NCI-H526 (cell line): ENCODE data around the gene CDK5.
"Not testable (repeated sequence)": the region's sequence is repeated elsewhere in the genome, so short reads cannot be mapped to it uniquely, and the experiment has no call there.

Experiments used
- DNase-seq, 2 experiments: peaks; one replicate each; lab custom pipeline; 2025; lab: John Stamatoyannopoulos, UW

Gene CDK5

GRCh38 chr7:151013733-151014497, 43.8 kb downstream of the CDK5 start:
- DNase-seq = peak; percentile 83 to 96

GRCh38 chr7:151013356-151013732, 44.4 kb downstream of the CDK5 start:
- DNase-seq = peak in 1 of 2 experiments; percentile 78

- DNase-seq = peak; percentile 52 to 88
Observed at GRCh38 chr7:151012911-151013347, 44.8 kb downstream of the CDK5 start.

- DNase-seq = no peak
Observed at GRCh38 chr7:151012031-151012692, 45.5 kb downstream of the CDK5 start.

DNA sequence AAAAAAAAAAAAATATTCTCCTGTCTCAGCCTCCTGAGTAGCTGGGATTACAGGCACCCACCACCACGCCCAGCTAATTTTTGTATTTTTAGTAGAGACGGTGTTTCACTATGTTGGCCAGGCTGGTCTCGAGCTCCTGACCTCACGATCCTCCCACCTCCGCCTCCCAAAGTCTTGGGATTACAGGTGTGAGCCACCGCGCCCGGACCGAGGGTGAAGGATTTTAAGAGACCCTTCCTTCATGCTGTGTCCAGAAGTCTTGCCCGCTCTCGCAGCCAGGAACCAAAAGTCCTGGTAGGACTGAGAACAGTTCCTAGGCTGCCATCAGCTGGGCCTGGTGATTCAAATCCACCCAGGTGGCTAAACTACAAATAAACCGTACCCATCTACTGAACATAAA, 46.1 kb downstream of the CDK5 start:
- DNase-seq = not testable (repeated sequence)

DNA sequence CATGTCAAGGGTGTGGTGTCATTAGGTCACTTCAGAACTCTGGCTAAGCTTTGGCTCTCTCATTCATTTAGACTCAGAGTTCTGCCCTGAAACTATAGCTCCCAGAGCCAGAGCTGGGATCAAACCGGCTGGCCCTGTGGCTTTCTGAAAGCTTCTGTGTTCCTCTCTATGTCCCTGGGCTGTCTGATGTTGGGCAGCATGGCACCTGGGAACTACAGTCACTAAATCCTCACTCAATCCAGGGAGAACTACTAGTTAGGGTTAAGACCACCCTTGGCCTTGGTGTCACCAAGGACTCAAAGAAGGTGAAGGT, 46.6 kb downstream of the CDK5 start:
- DNase-seq = no peak

DNA sequence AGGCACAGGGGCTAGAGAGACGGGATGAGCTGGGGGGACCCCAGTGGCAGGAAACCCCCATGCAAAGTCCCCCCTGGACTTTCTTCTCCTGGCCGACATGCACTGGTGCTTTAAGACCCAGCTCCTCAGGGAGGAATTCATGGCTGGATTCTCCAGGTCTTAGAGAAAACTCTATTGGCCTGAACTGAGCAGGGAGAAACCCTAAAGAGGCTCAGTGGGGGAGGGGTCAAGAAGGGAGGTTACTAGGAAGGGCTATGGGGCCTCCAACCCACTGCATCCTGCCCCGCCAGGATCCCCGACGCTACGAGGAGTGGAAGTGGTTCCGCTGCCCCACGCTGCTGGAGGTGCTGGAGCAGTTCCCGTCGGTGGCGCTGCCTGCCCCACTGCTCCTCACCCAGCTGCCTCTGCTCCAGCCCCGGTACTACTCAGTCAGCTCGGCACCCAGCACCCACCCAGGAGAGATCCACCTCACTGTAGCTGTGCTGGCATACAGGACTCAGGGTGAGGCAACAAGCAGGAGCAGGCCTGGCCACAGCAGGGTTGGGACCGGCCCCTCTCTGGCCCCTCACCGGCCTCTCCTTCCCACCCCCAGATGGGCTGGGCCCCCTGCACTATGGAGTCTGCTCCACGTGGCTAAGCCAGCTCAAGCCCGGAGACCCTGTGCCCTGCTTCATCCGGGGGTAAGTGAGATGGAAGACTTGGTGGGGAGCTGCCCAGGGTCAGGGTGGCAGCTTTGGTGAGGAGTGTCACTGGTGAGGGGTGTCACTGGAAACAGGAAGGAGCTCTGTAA, 47.2 kb downstream of the CDK5 start:
- DNase-seq = peak in 1 of 2 experiments; percentile 30

- no peak for DNase-seq
Observed at GRCh38 chr7:151010037-151010306, 47.7 kb downstream of the CDK5 start.

DNA sequence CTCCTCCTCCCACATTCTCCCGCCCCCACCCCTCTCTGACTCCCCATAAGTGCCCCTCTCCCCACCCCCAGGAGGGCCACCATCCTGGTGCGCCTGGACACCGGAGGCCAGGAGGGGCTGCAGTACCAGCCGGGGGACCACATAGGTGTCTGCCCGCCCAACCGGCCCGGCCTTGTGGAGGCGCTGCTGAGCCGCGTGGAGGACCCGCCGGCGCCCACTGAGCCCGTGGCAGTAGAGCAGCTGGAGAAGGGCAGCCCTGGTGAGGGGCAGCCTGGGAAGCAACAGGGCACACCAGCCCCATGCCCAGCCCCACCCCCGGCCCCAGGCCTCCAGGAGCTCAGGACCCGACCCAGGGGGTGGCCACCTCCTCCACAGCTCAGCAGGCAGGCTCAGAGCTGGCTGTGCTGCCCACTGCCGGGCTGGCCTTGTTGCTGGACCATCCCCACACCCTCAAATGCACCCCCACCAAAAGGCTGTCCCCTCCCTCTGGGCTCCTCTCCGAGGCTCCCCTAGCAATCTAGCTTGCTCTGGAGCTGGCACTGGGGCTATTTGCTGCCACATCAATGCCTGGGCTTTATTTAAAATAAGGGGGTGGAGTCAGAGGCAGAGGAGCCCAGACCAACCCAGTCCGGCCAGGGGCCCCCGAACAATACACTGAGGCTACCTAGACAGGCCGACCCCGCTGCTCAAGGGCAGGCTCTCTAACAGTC, 48.2 kb downstream of the CDK5 start:
- no peak for DNase-seq

DNA sequence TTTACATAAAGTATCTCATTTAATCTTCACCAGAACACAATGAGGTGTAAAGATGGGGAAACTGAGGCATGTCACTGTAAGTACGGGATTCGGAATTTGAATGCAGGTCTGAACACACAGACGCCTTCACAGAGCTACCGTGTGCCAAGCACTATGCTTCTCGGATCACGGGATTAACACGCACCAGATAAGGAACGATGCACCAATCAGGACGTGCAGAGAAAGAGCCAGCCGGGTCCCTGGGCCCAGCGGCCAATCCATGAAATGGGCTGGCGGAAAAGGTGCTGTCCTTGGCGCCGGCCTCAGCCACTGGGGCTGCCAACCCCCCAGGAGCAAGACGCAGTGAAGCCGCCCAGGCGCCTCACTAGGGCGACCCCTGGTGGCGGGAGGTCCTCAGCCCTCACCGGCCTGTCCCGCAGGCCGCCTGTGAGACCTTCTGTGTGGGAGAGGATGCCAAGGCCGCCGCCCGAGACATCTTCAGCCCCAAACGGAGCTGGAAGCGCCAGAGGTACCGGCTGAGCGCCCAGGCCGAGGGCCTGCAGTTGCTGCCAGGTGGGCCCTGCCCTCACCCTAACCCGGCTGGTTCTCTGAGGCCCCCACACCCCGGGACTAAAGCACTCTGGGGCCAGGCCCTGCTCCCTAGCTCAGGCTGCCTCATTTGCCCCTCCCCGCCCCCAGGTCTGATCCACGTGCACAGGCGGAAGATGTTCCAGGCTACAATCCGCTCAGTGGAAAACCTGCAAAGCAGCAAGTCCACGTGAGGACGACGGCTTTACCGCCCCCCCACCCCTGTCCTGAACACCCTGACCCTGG, 49.0 kb downstream of the CDK5 start:
- DNase-seq = no peak

- DNase-seq = no peak
Observed at GRCh38 chr7:151008143-151008510, 49.6 kb downstream of the CDK5 start.

DNA sequence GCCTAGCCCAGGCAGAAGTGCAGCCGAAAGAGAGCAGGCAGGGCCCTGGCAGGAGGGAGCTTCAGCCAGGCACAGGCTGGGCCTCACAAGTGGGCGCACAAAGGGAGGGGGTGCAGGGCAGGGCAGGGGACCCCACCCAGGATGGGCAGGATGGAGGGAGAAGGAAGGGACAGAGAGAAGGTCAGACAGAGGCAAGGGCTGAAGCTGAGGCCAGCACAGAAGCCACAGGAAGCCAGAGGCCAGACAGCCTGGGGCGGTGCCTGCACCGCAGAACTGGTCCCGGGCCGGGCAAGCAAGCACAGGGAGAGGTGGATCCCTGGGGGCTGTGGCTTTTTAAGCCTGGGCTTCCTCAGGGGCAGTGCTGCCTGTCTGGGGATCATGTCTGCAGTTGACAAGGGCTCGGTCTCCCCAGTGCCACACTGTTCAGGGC, 50.2 kb downstream of the CDK5 start:
- DNase-seq = no peak

- no peak for DNase-seq
Observed at GRCh38 chr7:151006590-151007300, 51.0 kb downstream of the CDK5 start.

DNA sequence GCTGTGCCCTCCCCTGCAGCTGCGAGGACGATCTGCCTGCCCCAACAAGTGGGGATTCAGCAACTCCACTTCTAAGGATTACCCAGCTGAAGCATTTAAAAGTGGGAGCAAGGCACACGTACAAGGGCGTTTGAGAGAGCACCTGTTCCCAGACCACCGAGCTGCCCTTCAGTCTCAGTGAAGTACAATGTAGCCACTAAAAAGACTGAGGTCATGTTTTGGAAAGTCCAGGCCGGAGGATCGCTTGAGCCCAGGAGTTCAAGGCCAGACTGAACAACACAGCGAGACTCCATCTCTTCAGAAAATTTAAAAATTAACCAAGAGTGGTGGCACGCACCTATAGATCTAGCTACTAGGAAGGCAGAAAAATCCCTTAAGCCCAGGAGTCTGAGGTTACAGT, 52.1 kb downstream of the CDK5 start:
- DNase-seq = no peak
